ENCODE results near the gene ADSS1. TPM values are rescaled to one million over a fixed set of nuclear protein-coding genes. Genes with fewer than 3 reads are reported as not detected.

The ADSS1 gene
- total RNA-seq, 1 donor from 2014 or later: 5.7 TPM

- no peak for ATAC-seq
Observed at GRCh38 chr14:104700225-104700651, 23.8 kb upstream of the ADSS1 start.

GRCh38 chr14:104700747-104701217, 23.2 kb upstream of the ADSS1 start:
- ATAC-seq: no peak

- ATAC-seq: no peak
Observed at GRCh38 chr14:104701383-104702076, 22.5 kb upstream of the ADSS1 start.

- no peak for ATAC-seq
Observed at GRCh38 chr14:104702106-104702505, 21.9 kb upstream of the ADSS1 start.

- no peak for ATAC-seq
Observed at GRCh38 chr14:104702673-104703072, 21.4 kb upstream of the ADSS1 start.

GRCh38 chr14:104703269-104703668, 20.8 kb upstream of the ADSS1 start:
- no peak for ATAC-seq

- ATAC-seq: no peak
Observed at GRCh38 chr14:104704252-104704651, 19.8 kb upstream of the ADSS1 start.

- ATAC-seq: no peak
Observed at GRCh38 chr14:104705340-104706047, 18.5 kb upstream of the ADSS1 start.

GRCh38 chr14:104706733-104707607, 17.1 kb upstream of the ADSS1 start:
- ATAC-seq: no peak

GRCh38 chr14:104707608-104708595, 16.1 kb upstream of the ADSS1 start:
- ATAC-seq: peak; percentile 5

- ATAC-seq: peak; percentile 77
Observed at GRCh38 chr14:104708606-104709268, 15.3 kb upstream of the ADSS1 start.

- no peak for ATAC-seq
Observed at GRCh38 chr14:104709387-104710039, 14.5 kb upstream of the ADSS1 start.

GRCh38 chr14:104710071-104710735, 13.8 kb upstream of the ADSS1 start:
- ATAC-seq: no peak

GRCh38 chr14:104712881-104713734, 10.9 kb upstream of the ADSS1 start:
- no peak for ATAC-seq

GRCh38 chr14:104714066-104714465, 10.0 kb upstream of the ADSS1 start:
- no peak for ATAC-seq

- no peak for ATAC-seq
Observed at GRCh38 chr14:104714681-104715080, 9.3 kb upstream of the ADSS1 start.

- peak; percentile 23 for ATAC-seq
Observed at GRCh38 chr14:104715416-104715815, 8.6 kb upstream of the ADSS1 start.

GRCh38 chr14:104715871-104716270, 8.2 kb upstream of the ADSS1 start:
- ATAC-seq: peak; percentile 22

GRCh38 chr14:104717137-104717536, 6.9 kb upstream of the ADSS1 start:
- no peak for ATAC-seq
